Left ventricle myocardium superior (tissue), 1 donor: Measurements from ENCODE around the gene NUP58. TPM values are rescaled to one million over a fixed set of nuclear protein-coding genes. Genes with fewer than 3 reads are reported as not detected.

Experiments used
- ATAC-seq: fragments of 200-7000 bp; cut with Tn5 transposase; one replicate; pipeline ENCODE4 v1.9.1; 2020; ENCODE audit warnings: mild to moderate bottlenecking, moderate library complexity
- DNase-seq: peaks from one replicate; pipeline ENCODE4 v3.0.0-alpha.2; 2020
- intact Hi-C: fragments of 100-400 bp; cut with micrococcal nuclease; formaldehyde crosslinking; loops from one replicate; pipeline ENCODE4 v1.11.0; 2022
- total RNA-seq: library from RNA; stranded (reverse); fragmentation: NEBNext Ultra II Directional; extraction: Animal tissue kit (Norgen Biotek cat#: 25700); gene quantifications from one replicate; pipeline ENCODE4 v1.2.1, GENCODE V29; 2021
- donor health status: DM: no; HTN: yes; CAD: no; lungs with severe emphysema.

Gene NUP58
- total RNA-seq, 1 donor from 2014 or later: 25.3 TPM

DNA sequence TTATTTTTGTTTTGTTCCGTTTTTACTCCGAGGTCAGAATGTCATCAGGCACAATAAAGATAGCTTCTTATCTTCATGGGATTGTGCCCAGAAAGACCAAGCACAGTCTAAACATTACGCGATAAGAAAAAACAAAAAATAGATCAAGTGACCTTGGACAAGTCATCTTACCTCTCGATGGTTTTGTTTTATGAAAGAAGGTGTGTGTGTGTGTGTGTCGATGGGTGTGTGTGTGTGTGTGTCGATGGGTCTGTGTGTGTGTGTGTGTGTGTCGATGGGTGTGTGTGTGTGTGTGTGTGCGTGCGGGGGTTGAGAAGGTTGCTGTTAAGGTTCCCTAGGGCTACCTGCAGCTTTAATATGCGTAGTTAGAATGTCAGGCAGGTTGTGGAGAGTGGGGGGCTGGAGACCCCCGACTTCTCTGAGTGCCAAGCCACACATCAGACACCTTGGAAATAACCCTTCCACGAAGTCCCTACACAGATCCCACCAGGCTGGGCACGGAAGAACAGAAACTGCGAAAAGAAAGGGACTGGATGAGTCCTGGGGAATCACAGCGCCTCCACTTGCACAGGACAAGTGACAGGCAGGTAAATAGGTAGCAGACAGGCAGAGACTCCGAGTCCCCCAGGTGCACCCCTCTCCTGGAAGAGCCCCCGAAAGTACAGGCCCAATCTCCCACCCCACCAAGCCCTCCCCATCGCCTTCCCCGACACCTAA is 69.9 kb downstream of the NUP58 start:
- DNase-seq: no peak
- ATAC-seq: no peak
- intact Hi-C loops: no loop called here

DNA sequence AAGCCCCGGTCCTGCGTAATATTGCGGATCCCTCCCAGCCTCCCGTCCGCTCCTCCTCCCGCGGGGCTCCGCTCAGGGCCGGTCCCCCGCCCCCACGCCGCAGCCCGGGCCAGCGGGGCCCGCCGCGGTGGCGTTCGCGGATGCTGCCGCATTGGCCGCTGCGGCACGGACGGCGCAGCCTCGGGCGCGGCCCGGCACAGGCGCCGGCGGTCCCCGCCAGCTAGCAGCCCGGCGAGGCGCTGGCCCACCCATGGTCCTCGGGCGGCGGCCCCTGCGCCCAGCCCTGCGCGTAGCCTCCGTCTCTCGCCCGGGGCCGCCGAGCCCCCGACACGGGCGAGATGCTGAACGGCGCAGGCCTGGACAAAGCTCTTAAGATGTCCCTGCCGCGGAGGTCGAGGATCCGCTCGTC is 70.5 kb downstream of the NUP58 start, which contains the start of gene ATP8A2:
Gene ATP8A2 (plus strand): TSS at position 100 of the 409 bp plus-strand sequence. CDS start 239 bp downstream, at position 339.
- intact Hi-C loops: no loop called here
- DNase-seq: no peak
- no peak for ATAC-seq

GRCh38 chr13:25372284-25373081 is 71.1 kb downstream of the NUP58 start:
- intact Hi-C loops: no loop called here
- no peak for DNase-seq
- no peak for ATAC-seq

GRCh38 chr13:25375727-25376358 is 74.4 kb downstream of the NUP58 start:
- intact Hi-C loops: no loop called here
- DNase-seq (no peak), ATAC-seq (no peak)

DNA sequence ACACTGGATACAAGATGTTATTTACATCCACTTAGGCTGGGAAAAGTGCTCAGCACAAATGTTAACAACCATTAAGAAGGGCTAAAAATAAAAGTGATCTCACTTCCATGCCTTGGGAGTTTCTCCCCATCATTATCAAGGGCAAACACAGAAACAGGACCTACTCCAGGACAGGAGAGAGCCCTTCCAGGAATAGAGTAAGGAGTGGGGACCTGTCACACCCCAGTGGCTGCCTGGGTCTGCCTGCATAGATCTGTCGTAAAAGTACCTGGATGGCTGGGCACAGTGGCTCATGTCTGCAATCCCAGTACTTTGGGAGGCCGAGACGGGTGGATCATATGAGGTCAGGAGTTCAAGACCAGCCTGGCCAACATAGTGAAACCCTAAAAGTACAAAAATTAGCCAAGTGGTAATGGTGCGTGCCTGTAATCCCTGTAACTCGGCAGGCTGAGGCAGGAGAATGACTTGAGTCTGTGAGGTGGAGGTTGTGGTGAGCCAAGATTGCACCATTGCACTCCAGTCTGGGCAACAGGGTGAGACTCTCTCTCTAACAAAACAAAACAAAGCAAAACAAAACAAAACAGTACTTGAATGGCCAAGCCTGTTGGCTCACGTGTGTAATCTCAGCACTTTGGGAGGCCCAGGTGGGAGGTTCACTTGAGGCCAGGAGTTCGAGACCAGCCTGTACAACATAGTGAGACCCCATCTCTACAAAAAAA is 76.0 kb downstream of the NUP58 start:
- ATAC-seq: no peak
- DNase-seq: no peak
- intact Hi-C loops: no loop called here

GRCh38 chr13:25378528-25378927 is 77.1 kb downstream of the NUP58 start:
- intact Hi-C loops: no loop called here
- DNase-seq (no peak), ATAC-seq (no peak)

GRCh38 chr13:25379011-25379410 is 77.6 kb downstream of the NUP58 start:
- intact Hi-C loops: no loop called here

GRCh38 chr13:25380082-25380481 is 78.7 kb downstream of the NUP58 start:
- ATAC-seq (no peak), DNase-seq (no peak)
- intact Hi-C loops: no loop called here

More at GRCh38 chr13:25379011-25379410, 77.6 kb downstream of the NUP58 start:
- DNase-seq (no peak), ATAC-seq (no peak)

GRCh38 chr13:25380741-25381324 is 79.4 kb downstream of the NUP58 start:
- intact Hi-C loops: no loop called here
- DNase-seq (no peak), ATAC-seq (no peak)

DNA sequence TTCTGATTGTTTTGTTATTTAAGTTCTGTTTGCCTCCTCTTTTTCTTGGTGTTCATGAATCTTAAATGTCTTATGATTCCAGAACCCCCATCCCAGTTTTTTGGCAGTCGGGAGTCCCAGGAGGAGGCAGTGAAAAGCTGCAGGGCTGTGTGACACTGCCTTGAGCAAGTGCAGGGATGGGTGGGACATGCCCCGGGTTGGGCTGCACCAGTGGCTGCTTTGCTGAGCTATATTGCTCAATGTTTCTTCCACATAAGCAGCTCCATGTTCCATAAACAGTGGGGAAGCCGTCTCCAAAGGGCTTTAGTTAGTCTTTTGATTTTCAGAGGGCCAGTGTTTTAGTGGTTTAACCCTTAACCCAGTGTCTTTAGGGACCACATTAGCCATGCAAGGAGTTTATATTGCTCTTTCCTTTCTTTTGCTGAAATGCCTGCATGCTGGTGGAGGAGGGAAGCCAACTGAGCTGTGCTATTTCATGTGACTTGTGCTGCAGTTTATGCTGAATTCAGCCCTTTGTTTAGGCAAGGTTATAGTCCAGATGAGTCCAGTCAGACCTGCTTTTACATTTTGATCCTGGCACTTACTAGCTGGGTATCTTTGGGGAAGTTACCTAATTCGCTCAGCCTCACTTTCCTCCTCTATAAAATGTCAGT is 83.5 kb downstream of the NUP58 start:
- DNase-seq (no peak), ATAC-seq (no peak)
- intact Hi-C loops: no loop called here

DNA sequence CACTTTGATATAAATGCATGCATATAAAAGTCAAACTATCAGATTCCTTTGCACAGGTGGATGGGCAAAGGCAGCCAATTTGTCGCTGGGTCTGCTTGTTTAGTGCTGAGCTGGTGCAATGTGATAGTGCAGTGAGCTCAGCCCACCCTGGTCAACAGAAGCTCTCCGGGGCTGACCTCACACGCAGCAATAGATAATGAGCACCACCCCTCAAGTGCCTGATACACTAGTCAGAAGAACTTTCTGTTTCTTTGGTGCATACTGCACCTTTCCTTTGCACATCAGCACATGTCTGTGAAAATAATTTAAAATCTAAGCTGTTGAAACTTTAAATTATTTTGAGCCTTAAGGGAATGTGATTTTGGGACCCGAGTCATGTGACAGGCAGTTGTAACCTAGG is 90.5 kb downstream of the NUP58 start:
- ATAC-seq (no peak), DNase-seq (no peak)
- intact Hi-C loops: no loop called here

Other genes starting within 250 kb of the NUP58 start
- 0.07 TPM for gene PABPC3, start 205.5 kb upstream of the NUP58 start, total RNA-seq
- gene AMER2, start 129.3 kb upstream of the NUP58 start, total RNA-seq: not detected
- gene MTMR6, start 14.1 kb upstream of the NUP58 start, total RNA-seq: 16.5 TPM
- 0.15 TPM for gene ATP8A2, start 70.3 kb downstream of the NUP58 start, total RNA-seq